Mucosa of descending colon (tissue), 3 donors: ENCODE results near the gene PARD3B. TPM values are rescaled to one million over a fixed set of nuclear protein-coding genes. Genes with fewer than 3 reads are reported as not detected.

Experiments used
- ATAC-seq: fragments of 200-7000 bp; cut with Tn5 transposase; one replicate; pipeline ENCODE4 v1.9.1; 2020; ENCODE audit warnings: mild to moderate bottlenecking, moderate library complexity
- DNase-seq, 3 donors: peaks; one replicate each; pipeline ENCODE4 v3.0.0-alpha.2; 2020
- H3K36me3 ChIP-seq: fragments of 200-600 bp; one replicate; pipeline ENCODE4 v1.8.0; 2021; ENCODE audit warnings: low read depth, mild to moderate bottlenecking
- H3K4me1 ChIP-seq: fragments of 200-600 bp; one replicate; pipeline ENCODE4 v1.8.0; 2021; ENCODE audit warnings: low read depth, mild to moderate bottlenecking
- H3K4me3 ChIP-seq: fragments of 200-600 bp; one replicate; pipeline ENCODE4 v1.8.0; 2021; ENCODE audit warnings: mild to moderate bottlenecking
- H3K9me3 ChIP-seq: fragments of 200-600 bp; one replicate; pipeline ENCODE4 v1.8.0; 2021; ENCODE audit warnings: mild to moderate bottlenecking
- intact Hi-C, 2 donors: fragments of 100-400 bp; cut with DNase I in 1 of 2; cut with micrococcal nuclease in 1 of 2; formaldehyde crosslinking; loops; one replicate each; pipeline versions ENCODE4 v1.11.0 to v1.11.1; 2022; cut with DNase I, micrococcal nuclease
- total RNA-seq, 3 donors: library from RNA; stranded (reverse); fragmentation: NEBNext Ultra II Directional in 2 of 3; extraction: Animal tissue kit (Norgen Biotek cat#: 25700) in 2 of 3; gene quantifications; one replicate each; pipeline versions ENCODE4 v1.2.1 to v1.2.4, GENCODE V29; 2021 to 2023
- TF ChIP-seq, protein P1 (sequence below): fragments of 200-600 bp; IDR thresholded peaks from one replicate; pipeline ENCODE4 v1.8.0; 2022; ENCODE audit warnings: antibody characterized with exemption, mild to moderate bottlenecking
- donor health status: DM: no; HTN: no; CAD: no; lungs with moderate emphysema.
- donor health status: DM: no; HTN: no; CAD: no.
- donor health status: DM: no; HTN: yes; CAD: no.

The PARD3B gene
- total RNA-seq, 3 donors from 2014 or later = 21.1 to 56.8 (median 44.0) TPM

DNA sequence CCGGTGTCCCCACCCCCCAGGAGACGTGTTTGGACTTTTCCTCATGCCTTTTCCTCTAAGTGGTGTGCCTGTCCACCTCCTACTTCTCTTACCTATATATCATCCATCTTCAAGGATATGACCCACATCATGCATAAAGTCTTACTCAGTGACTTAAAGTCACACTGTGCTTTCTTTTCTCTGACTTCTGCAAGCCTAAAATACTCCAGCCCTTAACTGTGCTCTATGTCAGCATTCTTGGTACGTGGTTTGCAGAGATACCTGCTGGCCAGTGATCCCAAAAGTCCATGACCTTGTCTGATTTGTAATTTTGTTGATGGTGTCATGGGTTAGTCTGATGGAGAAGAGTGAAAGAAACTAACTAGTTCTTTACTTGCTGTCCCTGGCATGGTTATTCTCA, 743.4 kb downstream of the PARD3B start:
- DNase-seq (no peak), ATAC-seq (no peak)
- H3K4me1 ChIP-seq = no peaks in the 10 kb centered on the region
- no peak overlapping the region for H3K4me3 ChIP-seq
- TF ChIP-seq, protein P1, sequence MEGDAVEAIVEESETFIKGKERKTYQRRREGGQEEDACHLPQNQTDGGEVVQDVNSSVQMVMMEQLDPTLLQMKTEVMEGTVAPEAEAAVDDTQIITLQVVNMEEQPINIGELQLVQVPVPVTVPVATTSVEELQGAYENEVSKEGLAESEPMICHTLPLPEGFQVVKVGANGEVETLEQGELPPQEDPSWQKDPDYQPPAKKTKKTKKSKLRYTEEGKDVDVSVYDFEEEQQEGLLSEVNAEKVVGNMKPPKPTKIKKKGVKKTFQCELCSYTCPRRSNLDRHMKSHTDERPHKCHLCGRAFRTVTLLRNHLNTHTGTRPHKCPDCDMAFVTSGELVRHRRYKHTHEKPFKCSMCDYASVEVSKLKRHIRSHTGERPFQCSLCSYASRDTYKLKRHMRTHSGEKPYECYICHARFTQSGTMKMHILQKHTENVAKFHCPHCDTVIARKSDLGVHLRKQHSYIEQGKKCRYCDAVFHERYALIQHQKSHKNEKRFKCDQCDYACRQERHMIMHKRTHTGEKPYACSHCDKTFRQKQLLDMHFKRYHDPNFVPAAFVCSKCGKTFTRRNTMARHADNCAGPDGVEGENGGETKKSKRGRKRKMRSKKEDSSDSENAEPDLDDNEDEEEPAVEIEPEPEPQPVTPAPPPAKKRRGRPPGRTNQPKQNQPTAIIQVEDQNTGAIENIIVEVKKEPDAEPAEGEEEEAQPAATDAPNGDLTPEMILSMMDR = no peak
- intact Hi-C loops = no loop called here
- no peaks in the 10 kb centered on the region for H3K36me3 ChIP-seq
- no peaks in the 10 kb centered on the region for H3K9me3 ChIP-seq

DNA sequence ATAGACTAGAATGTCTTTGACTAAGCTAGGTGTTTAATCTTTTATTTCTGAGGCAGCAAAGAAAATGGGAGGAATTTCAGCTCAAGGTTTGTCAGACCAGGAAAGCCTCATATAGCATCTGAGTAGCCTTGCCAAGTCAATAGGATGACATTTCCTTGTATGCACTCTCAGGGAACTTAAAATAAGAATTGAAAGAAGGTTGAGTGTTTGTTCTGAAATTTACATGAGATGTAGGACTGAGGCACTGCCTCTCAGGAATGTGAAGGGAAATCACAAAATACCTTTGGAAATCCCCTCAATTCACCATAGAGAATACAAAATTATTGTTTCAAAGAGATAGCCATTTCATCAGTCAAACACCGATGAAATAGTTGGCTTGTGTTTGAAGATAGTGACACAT, 745.0 kb downstream of the PARD3B start:
- Histone ChIP-seq H3K4me1 (no peaks in the 10 kb centered on the region), H3K4me3 (no peak overlapping the region), H3K9me3 (no peaks in the 10 kb centered on the region), H3K36me3 (no peaks in the 10 kb centered on the region)
- intact Hi-C loops = no loop called here
- DNase-seq (no peak), ATAC-seq (no peak)
- TF ChIP-seq, protein P1 = no peak

DNA sequence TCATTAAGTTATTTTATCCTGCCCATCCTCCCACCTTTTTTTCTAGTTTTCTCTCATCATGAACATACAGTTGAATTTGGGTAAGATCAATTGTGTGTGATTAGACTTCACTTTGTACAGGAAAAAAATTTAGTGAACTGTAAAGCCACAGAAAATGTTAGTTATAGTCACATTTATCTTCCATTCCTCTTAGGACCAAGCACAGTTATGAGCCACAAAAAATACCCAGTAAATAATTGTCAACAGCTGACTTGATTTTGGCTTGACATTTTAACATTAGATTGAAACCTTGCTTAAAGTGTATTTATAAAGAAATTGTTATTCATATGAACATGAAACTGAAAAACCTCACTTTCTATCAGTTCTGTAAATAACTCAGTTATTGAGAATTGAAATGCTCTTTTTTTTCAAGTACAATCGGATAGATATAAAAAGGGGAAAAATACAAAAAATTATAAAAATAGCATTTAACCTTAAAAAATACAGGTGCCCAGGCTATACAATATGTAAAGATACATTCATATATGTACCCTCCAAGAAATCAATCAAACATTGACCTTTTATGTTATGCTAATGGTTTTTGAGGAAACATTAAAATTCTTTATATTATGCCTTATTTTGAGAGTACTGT, 747.5 kb downstream of the PARD3B start:
- no peaks in the 10 kb centered on the region for H3K9me3 ChIP-seq
- DNase-seq = no peak
- H3K4me1 ChIP-seq = no peaks in the 10 kb centered on the region
- no peak for ATAC-seq
- TF ChIP-seq, protein P1 = no peak
- no peaks in the 10 kb centered on the region for H3K36me3 ChIP-seq
- intact Hi-C loops = no loop called here
- no peak overlapping the region for H3K4me3 ChIP-seq

DNA sequence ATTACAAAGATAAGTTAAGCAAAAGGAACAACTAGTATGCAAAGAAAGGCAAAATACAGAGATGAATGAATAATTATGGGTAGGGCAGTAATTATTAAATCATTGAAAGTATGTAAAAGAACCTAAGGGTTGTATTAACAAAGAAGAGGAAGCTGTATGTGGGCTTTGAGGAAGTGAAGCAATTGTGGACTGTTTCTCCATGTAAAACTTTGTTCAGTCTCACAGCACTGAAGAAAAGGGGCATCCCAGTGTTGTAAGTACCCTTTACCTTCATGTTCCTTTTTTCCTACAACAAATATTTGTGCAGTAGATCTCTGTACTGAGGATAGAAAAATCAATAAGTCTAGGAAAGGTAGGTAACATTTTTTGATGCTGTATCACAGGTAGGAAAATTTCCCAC, 748.3 kb downstream of the PARD3B start:
- ATAC-seq (no peak), DNase-seq (no peak)
- Histone ChIP-seq H3K4me1 (no peaks in the 10 kb centered on the region), H3K9me3 (no peaks in the 10 kb centered on the region), H3K36me3 (no peaks in the 10 kb centered on the region), H3K4me3 (no peak overlapping the region)
- TF ChIP-seq, protein P1 = no peak
- intact Hi-C loops = no loop called here

DNA sequence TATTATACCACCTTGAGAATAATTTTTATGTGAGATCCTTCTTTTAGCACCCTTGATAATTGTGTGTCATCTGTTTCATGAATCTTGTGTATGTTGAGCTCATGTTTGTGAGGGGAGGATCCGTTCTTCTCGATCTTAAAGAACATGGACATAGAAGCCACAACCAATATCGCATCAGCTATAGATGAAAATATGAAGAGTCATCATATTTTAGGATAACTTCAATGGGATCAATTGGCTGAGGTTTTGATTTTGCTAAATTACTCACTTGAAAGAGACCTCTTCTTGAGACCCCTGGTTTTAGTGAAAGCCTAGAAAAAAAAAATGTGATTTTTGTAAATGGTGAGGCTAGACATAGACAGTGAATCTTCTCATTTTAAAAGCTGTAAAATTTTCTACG, 751.7 kb downstream of the PARD3B start:
- Histone ChIP-seq H3K4me3 (no peak overlapping the region), H3K9me3 (no peaks in the 10 kb centered on the region), H3K4me1 (no peaks in the 10 kb centered on the region), H3K36me3 (no peaks in the 10 kb centered on the region)
- DNase-seq (no peak), ATAC-seq (no peak)
- TF ChIP-seq, protein P1 = no peak
- intact Hi-C loops = no loop called here

DNA sequence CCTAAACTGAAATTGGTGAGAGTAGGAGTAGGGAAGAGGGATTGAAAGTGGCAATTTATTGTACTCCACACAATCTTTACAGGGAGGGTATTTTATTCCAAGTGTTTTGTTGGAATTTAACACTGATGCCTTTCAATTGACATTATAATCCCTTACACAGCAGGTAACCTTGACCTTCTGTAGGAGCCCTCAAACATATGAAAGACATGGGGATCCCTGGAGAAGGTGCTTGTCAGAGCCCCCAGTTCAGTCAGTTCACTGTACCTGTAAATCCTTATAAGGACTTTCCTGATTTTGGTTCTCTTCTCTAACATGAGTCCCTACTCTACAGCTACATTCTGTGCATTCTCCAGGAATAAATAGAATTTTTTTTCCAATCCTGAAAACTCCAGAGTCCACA, 752.1 kb downstream of the PARD3B start:
- no peak for ATAC-seq

More for the DNA sequence above, 752.1 kb downstream of the PARD3B start:
- H3K4me3 ChIP-seq = no peak overlapping the region
- DNase-seq = no peak
- intact Hi-C loops = no loop called here
- TF ChIP-seq, protein P1 = no peak
- H3K36me3 ChIP-seq = no peaks in the 10 kb centered on the region
- no peaks in the 10 kb centered on the region for H3K4me1 ChIP-seq
- H3K9me3 ChIP-seq = no peaks in the 10 kb centered on the region
